Suppressor macrophage treated with lipopolysaccharide for 1 hour (primary cell): ENCODE results near the gene PKHD1.
A peak's percentile ranks its signal among the peaks of the same experiment; 100 is the strongest.
"Not testable (repeated sequence)": the region's sequence is repeated elsewhere in the genome, so short reads cannot be mapped to it uniquely, and the experiment has no call there.

Source experiments
- DNase-seq, 3 donors: peaks; one replicate each; pipeline ENCODE4 v3.0.0-alpha.2; 2020 to 2022

Gene PKHD1

GRCh38 chr6:52041134-52041533, 46.3 kb downstream of the PKHD1 start:
- DNase-seq = no peak

GRCh38 chr6:52027699-52028098, 59.7 kb downstream of the PKHD1 start:
- DNase-seq = no peak

GRCh38 chr6:52024451-52025068, 62.9 kb downstream of the PKHD1 start:
- no peak for DNase-seq

GRCh38 chr6:52022675-52023074, 64.7 kb downstream of the PKHD1 start:
- DNase-seq = no peak

- peak; percentile 47 to 64 (median 59) for DNase-seq
These were observed 66.4 kb downstream of the PKHD1 start for GRCh38 chr6:52020945-52021570.

- no peak for DNase-seq
These were observed 67.5 kb downstream of the PKHD1 start for GRCh38 chr6:52019881-52020280.

GRCh38 chr6:52019092-52019491, 68.3 kb downstream of the PKHD1 start:
- DNase-seq = no peak

- no peak for DNase-seq
These were observed 70.3 kb downstream of the PKHD1 start for GRCh38 chr6:52016915-52017748.

- DNase-seq = no peak
These were observed 71.5 kb downstream of the PKHD1 start for GRCh38 chr6:52015953-52016352.

- no peak for DNase-seq
These were observed 73.0 kb downstream of the PKHD1 start for GRCh38 chr6:52014391-52014790.

GRCh38 chr6:52013035-52013434, 74.4 kb downstream of the PKHD1 start:
- no peak for DNase-seq

GRCh38 chr6:52012582-52012981, 74.8 kb downstream of the PKHD1 start:
- DNase-seq = no peak

- DNase-seq = no peak
These were observed 76.6 kb downstream of the PKHD1 start for GRCh38 chr6:52010806-52011205.

GRCh38 chr6:52010145-52010544, 77.3 kb downstream of the PKHD1 start:
- no peak for DNase-seq

- DNase-seq = no peak
These were observed 77.8 kb downstream of the PKHD1 start for GRCh38 chr6:52009466-52010140.

- no peak for DNase-seq
These were observed 87.3 kb downstream of the PKHD1 start for GRCh38 chr6:52000064-52000463.

GRCh38 chr6:51996296-51996947, 91.0 kb downstream of the PKHD1 start:
- DNase-seq = no peak

- no peak for DNase-seq
These were observed 92.1 kb downstream of the PKHD1 start for GRCh38 chr6:51995214-51995755.

GRCh38 chr6:51992876-51993275, 94.5 kb downstream of the PKHD1 start:
- DNase-seq = no peak

GRCh38 chr6:51989789-51990188, 97.6 kb downstream of the PKHD1 start:
- DNase-seq = no peak

- DNase-seq = no peak
These were observed 100.5 kb downstream of the PKHD1 start for GRCh38 chr6:51986864-51987263.

GRCh38 chr6:51983564-51983963, 103.8 kb downstream of the PKHD1 start:
- no peak for DNase-seq

GRCh38 chr6:51982695-51983094, 104.7 kb downstream of the PKHD1 start:
- not testable (repeated sequence) for DNase-seq
